Fibroblast of skin of abdomen (primary cell): ENCODE measurements around the gene CTNNBL1.
A peak's percentile ranks its signal among the peaks of the same experiment; 100 is the strongest.
"Not testable (repeated sequence)": the region's sequence is repeated elsewhere in the genome, so short reads cannot be mapped to it uniquely, and the experiment has no call there.

Source experiments
- DNase-seq: peaks from one replicate; pipeline ENCODE4 v3.0.0-alpha.2; 2013

CTNNBL1 gene

GRCh38 chr20:37713396-37713795 is 19.6 kb downstream of the CTNNBL1 start:
- no peak for DNase-seq

GRCh38 chr20:37714978-37715672 is 21.3 kb downstream of the CTNNBL1 start:
- DNase-seq, result peak; percentile 50

GRCh38 chr20:37721751-37722150 is 27.9 kb downstream of the CTNNBL1 start:
- DNase-seq, result no peak

- DNase-seq, result not testable (repeated sequence)
These were observed 28.5 kb downstream of the CTNNBL1 start for GRCh38 chr20:37722312-37722711.

- no peak for DNase-seq
These were observed 29.8 kb downstream of the CTNNBL1 start for GRCh38 chr20:37723668-37724067.

- no peak for DNase-seq
These were observed 31.3 kb downstream of the CTNNBL1 start for GRCh38 chr20:37725165-37725564.

GRCh38 chr20:37725855-37726254 is 32.0 kb downstream of the CTNNBL1 start:
- no peak for DNase-seq

GRCh38 chr20:37726321-37726720 is 32.5 kb downstream of the CTNNBL1 start:
- DNase-seq, result no peak

GRCh38 chr20:37726971-37727956 is 33.4 kb downstream of the CTNNBL1 start:
- DNase-seq, result peak; percentile 47

- no peak for DNase-seq
These were observed 34.3 kb downstream of the CTNNBL1 start for GRCh38 chr20:37727957-37728634.

- DNase-seq, result no peak
These were observed 34.8 kb downstream of the CTNNBL1 start for GRCh38 chr20:37728635-37728983.

GRCh38 chr20:37729452-37729851 is 35.6 kb downstream of the CTNNBL1 start:
- no peak for DNase-seq

- DNase-seq, result no peak
These were observed 36.1 kb downstream of the CTNNBL1 start for GRCh38 chr20:37729909-37730308.

- DNase-seq, result no peak
These were observed 39.6 kb downstream of the CTNNBL1 start for GRCh38 chr20:37733416-37733815.

- DNase-seq, result peak; percentile 76
These were observed 40.6 kb downstream of the CTNNBL1 start for GRCh38 chr20:37734228-37734985.

- DNase-seq, result no peak
These were observed 41.7 kb downstream of the CTNNBL1 start for GRCh38 chr20:37735541-37735940.

- no peak for DNase-seq
These were observed 42.3 kb downstream of the CTNNBL1 start for GRCh38 chr20:37736132-37736531.

GRCh38 chr20:37737826-37738420 is 44.1 kb downstream of the CTNNBL1 start:
- no peak for DNase-seq

GRCh38 chr20:37741055-37741454 is 47.2 kb downstream of the CTNNBL1 start:
- DNase-seq, result peak; percentile 21

GRCh38 chr20:37741570-37741969 is 47.7 kb downstream of the CTNNBL1 start:
- no peak for DNase-seq

- DNase-seq, result no peak
These were observed 48.3 kb downstream of the CTNNBL1 start for GRCh38 chr20:37742131-37742530.

GRCh38 chr20:37744347-37744746 is 50.5 kb downstream of the CTNNBL1 start:
- DNase-seq, result no peak
